H1 (cell line): ENCODE measurements around the gene SCMH1. TPM values are rescaled to one million over a fixed set of nuclear protein-coding genes. Genes with fewer than 3 reads are reported as not detected.

Experiments used
- CBX8 ChIP-seq: fragments of 300-800, 300-1000 bp; sonication (generic); IDR thresholded peaks from 2 replicates; pipeline ENCODE4 v1.7.1; 2016; ENCODE audit warnings: low read depth, low read length, borderline replicate concordance
- JUN ChIP-seq: IDR thresholded peaks from 2 replicates; pipeline ENCODE4 v1.6.1; 2011; ENCODE audit warnings: low read depth, mild to moderate bottlenecking, improper control_type of control experiment, low read length
- RFX5 ChIP-seq: IDR thresholded peaks from 2 replicates; pipeline ENCODE4 v1.6.1; 2011; ENCODE audit warnings: low read depth, low read length, improper control_type of control experiment, borderline replicate concordance
- SIN3A ChIP-seq, 2 experiments: IDR thresholded peaks in 1 of 2; conservative IDR thresholded peaks in 1 of 2; 2 replicates each; pipeline ENCODE4 v1.6.1; 2011 to 2012; ENCODE audit warnings: low read length in 2 of 2, improper control_type of control experiment in 1 of 2, low read depth in 1 of 2, mild to moderate bottlenecking in 1 of 2
- SP2 ChIP-seq: IDR thresholded peaks from 2 replicates; pipeline ENCODE4 v1.6.1; 2012; ENCODE audit warnings: mild to moderate bottlenecking, low read length, inconsistent platforms
- polyA plus RNA-seq, 7 experiments: library from polyadenylated mRNA; depleted of rRNA in 3 of 7; stranded (reverse) in 5 of 7; unstranded in 2 of 7; fragments of >200 nt in 5 of 7; fragments of 200-250 nt in 2 of 7; gene quantifications; 1 replicate in 5 of 7; 2 replicates in 1 of 7; 4 replicates in 1 of 7; pipeline versions ENCODE4 v1.2.1 to v1.2.3, GENCODE V29; 2011 to 2013; ENCODE audit warnings: missing spikeins in 2 of 7, mixed read lengths in 2 of 7
- total RNA-seq: library from RNA; stranded (reverse); fragmentation: NEBNext Ultra II Directional; extraction: Animal tissue kit (Norgen Biotek cat#: 25700); gene quantifications from 2 replicates; pipeline ENCODE4 v1.2.1, GENCODE V29; 2021
- TF ChIP-seq, protein P1 (sequence below): fragments of 300-600 bp; sonication (generic); IDR thresholded peaks from 2 replicates; pipeline ENCODE4 v1.7.1; 2012; ENCODE audit warnings: low read length, moderate library complexity, mild to moderate bottlenecking, inconsistent platforms; ENCODE audit not compliant: insufficient replicate concordance

The SCMH1 gene
- total and polyA plus RNA-seq, 2 of the 8 experiments (the other 6 are each of a cell fraction or from before 2014, with no cell fraction given) = 16.6 to 30.7 TPM

GRCh38 chr1:41149570-41149969 lies 92.5 kb downstream of the SCMH1 start (continued):
- TF ChIP-seq, protein P1, sequence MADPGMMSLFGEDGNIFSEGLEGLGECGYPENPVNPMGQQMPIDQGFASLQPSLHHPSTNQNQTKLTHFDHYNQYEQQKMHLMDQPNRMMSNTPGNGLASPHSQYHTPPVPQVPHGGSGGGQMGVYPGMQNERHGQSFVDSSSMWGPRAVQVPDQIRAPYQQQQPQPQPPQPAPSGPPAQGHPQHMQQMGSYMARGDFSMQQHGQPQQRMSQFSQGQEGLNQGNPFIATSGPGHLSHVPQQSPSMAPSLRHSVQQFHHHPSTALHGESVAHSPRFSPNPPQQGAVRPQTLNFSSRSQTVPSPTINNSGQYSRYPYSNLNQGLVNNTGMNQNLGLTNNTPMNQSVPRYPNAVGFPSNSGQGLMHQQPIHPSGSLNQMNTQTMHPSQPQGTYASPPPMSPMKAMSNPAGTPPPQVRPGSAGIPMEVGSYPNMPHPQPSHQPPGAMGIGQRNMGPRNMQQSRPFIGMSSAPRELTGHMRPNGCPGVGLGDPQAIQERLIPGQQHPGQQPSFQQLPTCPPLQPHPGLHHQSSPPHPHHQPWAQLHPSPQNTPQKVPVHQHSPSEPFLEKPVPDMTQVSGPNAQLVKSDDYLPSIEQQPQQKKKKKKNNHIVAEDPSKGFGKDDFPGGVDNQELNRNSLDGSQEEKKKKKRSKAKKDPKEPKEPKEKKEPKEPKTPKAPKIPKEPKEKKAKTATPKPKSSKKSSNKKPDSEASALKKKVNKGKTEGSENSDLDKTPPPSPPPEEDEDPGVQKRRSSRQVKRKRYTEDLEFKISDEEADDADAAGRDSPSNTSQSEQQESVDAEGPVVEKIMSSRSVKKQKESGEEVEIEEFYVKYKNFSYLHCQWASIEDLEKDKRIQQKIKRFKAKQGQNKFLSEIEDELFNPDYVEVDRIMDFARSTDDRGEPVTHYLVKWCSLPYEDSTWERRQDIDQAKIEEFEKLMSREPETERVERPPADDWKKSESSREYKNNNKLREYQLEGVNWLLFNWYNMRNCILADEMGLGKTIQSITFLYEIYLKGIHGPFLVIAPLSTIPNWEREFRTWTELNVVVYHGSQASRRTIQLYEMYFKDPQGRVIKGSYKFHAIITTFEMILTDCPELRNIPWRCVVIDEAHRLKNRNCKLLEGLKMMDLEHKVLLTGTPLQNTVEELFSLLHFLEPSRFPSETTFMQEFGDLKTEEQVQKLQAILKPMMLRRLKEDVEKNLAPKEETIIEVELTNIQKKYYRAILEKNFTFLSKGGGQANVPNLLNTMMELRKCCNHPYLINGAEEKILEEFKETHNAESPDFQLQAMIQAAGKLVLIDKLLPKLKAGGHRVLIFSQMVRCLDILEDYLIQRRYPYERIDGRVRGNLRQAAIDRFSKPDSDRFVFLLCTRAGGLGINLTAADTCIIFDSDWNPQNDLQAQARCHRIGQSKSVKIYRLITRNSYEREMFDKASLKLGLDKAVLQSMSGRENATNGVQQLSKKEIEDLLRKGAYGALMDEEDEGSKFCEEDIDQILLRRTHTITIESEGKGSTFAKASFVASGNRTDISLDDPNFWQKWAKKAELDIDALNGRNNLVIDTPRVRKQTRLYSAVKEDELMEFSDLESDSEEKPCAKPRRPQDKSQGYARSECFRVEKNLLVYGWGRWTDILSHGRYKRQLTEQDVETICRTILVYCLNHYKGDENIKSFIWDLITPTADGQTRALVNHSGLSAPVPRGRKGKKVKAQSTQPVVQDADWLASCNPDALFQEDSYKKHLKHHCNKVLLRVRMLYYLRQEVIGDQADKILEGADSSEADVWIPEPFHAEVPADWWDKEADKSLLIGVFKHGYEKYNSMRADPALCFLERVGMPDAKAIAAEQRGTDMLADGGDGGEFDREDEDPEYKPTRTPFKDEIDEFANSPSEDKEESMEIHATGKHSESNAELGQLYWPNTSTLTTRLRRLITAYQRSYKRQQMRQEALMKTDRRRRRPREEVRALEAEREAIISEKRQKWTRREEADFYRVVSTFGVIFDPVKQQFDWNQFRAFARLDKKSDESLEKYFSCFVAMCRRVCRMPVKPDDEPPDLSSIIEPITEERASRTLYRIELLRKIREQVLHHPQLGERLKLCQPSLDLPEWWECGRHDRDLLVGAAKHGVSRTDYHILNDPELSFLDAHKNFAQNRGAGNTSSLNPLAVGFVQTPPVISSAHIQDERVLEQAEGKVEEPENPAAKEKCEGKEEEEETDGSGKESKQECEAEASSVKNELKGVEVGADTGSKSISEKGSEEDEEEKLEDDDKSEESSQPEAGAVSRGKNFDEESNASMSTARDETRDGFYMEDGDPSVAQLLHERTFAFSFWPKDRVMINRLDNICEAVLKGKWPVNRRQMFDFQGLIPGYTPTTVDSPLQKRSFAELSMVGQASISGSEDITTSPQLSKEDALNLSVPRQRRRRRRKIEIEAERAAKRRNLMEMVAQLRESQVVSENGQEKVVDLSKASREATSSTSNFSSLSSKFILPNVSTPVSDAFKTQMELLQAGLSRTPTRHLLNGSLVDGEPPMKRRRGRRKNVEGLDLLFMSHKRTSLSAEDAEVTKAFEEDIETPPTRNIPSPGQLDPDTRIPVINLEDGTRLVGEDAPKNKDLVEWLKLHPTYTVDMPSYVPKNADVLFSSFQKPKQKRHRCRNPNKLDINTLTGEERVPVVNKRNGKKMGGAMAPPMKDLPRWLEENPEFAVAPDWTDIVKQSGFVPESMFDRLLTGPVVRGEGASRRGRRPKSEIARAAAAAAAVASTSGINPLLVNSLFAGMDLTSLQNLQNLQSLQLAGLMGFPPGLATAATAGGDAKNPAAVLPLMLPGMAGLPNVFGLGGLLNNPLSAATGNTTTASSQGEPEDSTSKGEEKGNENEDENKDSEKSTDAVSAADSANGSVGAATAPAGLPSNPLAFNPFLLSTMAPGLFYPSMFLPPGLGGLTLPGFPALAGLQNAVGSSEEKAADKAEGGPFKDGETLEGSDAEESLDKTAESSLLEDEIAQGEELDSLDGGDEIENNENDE = no peak
- TF ChIP-seq RFX5 = no peak
- no peak for TF ChIP-seq SP2
- TF ChIP-seq SIN3A (conservative IDR thresholded peaks at IDR 0.05 in 1 of 2, IDR thresholded peaks at IDR 0.05 in 1 of 2; ENCODE audit: low read depth in 1 of 2, low read length in 2 of 2) = no peak
- no peak for TF ChIP-seq JUN
- TF ChIP-seq CBX8 = no peak
